ENCODE data around the gene HAUS7.

Gene HAUS7

GRCh38 chrX:153482376-153483015 is 12.1 kb upstream of the HAUS7 start:
- in situ Hi-C loops (cut with HindIII; ENCODE audit: low sequenced_read_pairs), result no loop called here
- no peak for DNase-seq (ENCODE audit: low read depth, low spot score)
- TF ChIP-seq CTCF (IDR thresholded peaks at IDR 0.05; ENCODE audit: low read depth, low read length), result no peak
- no peak overlapping the region for H3K4me3 ChIP-seq (ENCODE audit: low read depth, low read length)

- no peak for TF ChIP-seq CTCF (IDR thresholded peaks at IDR 0.05; ENCODE audit: low read depth, low read length)
- DNase-seq (ENCODE audit: low read depth, low spot score), result no peak
- in situ Hi-C loops (cut with HindIII; ENCODE audit: low sequenced_read_pairs), result no loop called here
- no peak overlapping the region for H3K4me3 ChIP-seq (ENCODE audit: low read depth, low read length)
Observed at GRCh38 chrX:153481043-153481442, 10.7 kb upstream of the HAUS7 start.

GRCh38 chrX:153478746-153479145 is 8.4 kb upstream of the HAUS7 start:
- in situ Hi-C loops (cut with HindIII; ENCODE audit: low sequenced_read_pairs), result no loop called here
- TF ChIP-seq CTCF (IDR thresholded peaks at IDR 0.05; ENCODE audit: low read depth, low read length), result no peak
- no peak for DNase-seq (ENCODE audit: low read depth, low spot score)
- no peak overlapping the region for H3K4me3 ChIP-seq (ENCODE audit: low read depth, low read length)

- DNase-seq (ENCODE audit: low read depth, low spot score), result no peak
- H3K4me3 ChIP-seq (ENCODE audit: low read depth, low read length), result no peak overlapping the region
- in situ Hi-C loops (cut with HindIII; ENCODE audit: low sequenced_read_pairs), result no loop called here
- no peak for TF ChIP-seq CTCF (IDR thresholded peaks at IDR 0.05; ENCODE audit: low read depth, low read length)
Observed at GRCh38 chrX:153477901-153478300, 7.5 kb upstream of the HAUS7 start.

- no peak overlapping the region for H3K4me3 ChIP-seq (ENCODE audit: low read depth, low read length)
- no peak for TF ChIP-seq CTCF (IDR thresholded peaks at IDR 0.05; ENCODE audit: low read depth, low read length)
- DNase-seq (ENCODE audit: low read depth, low spot score), result no peak
- in situ Hi-C loops (cut with HindIII; ENCODE audit: low sequenced_read_pairs), result no loop called here
Observed at GRCh38 chrX:153477364-153477857, 7.0 kb upstream of the HAUS7 start.

GRCh38 chrX:153476666-153477363 is 6.4 kb upstream of the HAUS7 start:
- TF ChIP-seq CTCF (IDR thresholded peaks at IDR 0.05; ENCODE audit: low read depth, low read length), result no peak
- H3K4me3 ChIP-seq (ENCODE audit: low read depth, low read length), result no peak overlapping the region
- peak; percentile 67 for DNase-seq (ENCODE audit: low read depth, low spot score)
- in situ Hi-C loops (cut with HindIII; ENCODE audit: low sequenced_read_pairs), result no loop called here
